IMR-90 (cell line): ENCODE data around the gene DACH1. TPM values are rescaled to one million over a fixed set of nuclear protein-coding genes. Genes with fewer than 3 reads are reported as not detected.

Source experiments
- ATAC-seq: fragments of 200-7000 bp; cut with Tn5 transposase; 2 replicates; pipeline ENCODE4 v1.9.1; 2020; ENCODE audit warnings: low read depth, mild to moderate bottlenecking, moderate library complexity
- BruUV-seq: library from RNA; stranded (reverse); fragments of 400-500 nt; replicated peaks from 2 replicates; lab custom pipeline; 2021; lab: Mats Ljungman, UMichigan
- CTCF ChIA-PET: fragments of 300-600 bp; formaldehyde crosslinking; extraction: SDS; loops from one replicate; lab custom pipeline; 2021; ENCODE audit warnings: antibody characterized with exemption; lab: Yijun Ruan, JAX
- POLR2A ChIA-PET: fragments of 300-600 bp; sonication (Branson Sonifier 250); formaldehyde crosslinking; loops from one replicate; lab custom pipeline; 2022; ENCODE audit warnings: antibody characterized with exemption; ENCODE audit not compliant: unreplicated experiment; lab: Charles Lee
- DNase-seq: peaks from one replicate; pipeline ENCODE4 v3.0.0; 2013
- H2AFZ ChIP-seq: replicated peaks from 2 replicates; pipeline ENCODE3; 2013; ENCODE audit warnings: low read length, mild to moderate bottlenecking; ENCODE audit not compliant: poor library complexity
- H2AK5ac ChIP-seq: 2 replicates; pipeline ENCODE4 v1.6.1; 2013; ENCODE audit warnings: low read depth, low read length, inconsistent platforms
- H2AK9ac ChIP-seq: replicated peaks from 2 replicates; pipeline ENCODE3; 2013; ENCODE audit warnings: mild to moderate bottlenecking, low read depth, low read length, moderate library complexity; ENCODE audit not compliant: poor library complexity
- H2BK120ac ChIP-seq: 2 replicates; pipeline ENCODE4 v1.6.1; 2013; ENCODE audit warnings: low read depth, low read length, inconsistent platforms
- H2BK15ac ChIP-seq: 3 replicates; pipeline ENCODE4 v1.6.1; 2013; ENCODE audit warnings: low read depth, low read length, inconsistent platforms
- H2BK20ac ChIP-seq: 2 replicates; pipeline ENCODE4 v1.6.1; 2013; ENCODE audit warnings: low read depth, mild to moderate bottlenecking, inconsistent platforms, low read length, moderate library complexity
- H2BK5ac ChIP-seq: 2 replicates; pipeline ENCODE4 v1.6.1; 2013; ENCODE audit warnings: mild to moderate bottlenecking, low read depth, low read length, inconsistent platforms; ENCODE audit not compliant: poor library complexity, severe bottlenecking
- H3K14ac ChIP-seq: replicated peaks from 2 replicates; pipeline ENCODE4 v1.6.1; 2013; ENCODE audit warnings: low read depth, low read length, inconsistent platforms
- H3K18ac ChIP-seq: 2 replicates; pipeline ENCODE4 v1.6.1; 2013; ENCODE audit warnings: low read depth, low read length, control low read depth
- H3K23ac ChIP-seq: 2 replicates; pipeline ENCODE4 v1.6.1; 2013; ENCODE audit warnings: low read depth, low read length, inconsistent platforms
- H3K27ac ChIP-seq: 2 replicates; pipeline ENCODE4 v1.5.1; 2013; ENCODE audit warnings: mild to moderate bottlenecking, control low read depth, low read length; ENCODE audit not compliant: insufficient read depth
- H3K27me3 ChIP-seq: 2 replicates; pipeline ENCODE4 v1.6.1; 2013; ENCODE audit warnings: low read length; ENCODE audit not compliant: control insufficient read depth, insufficient read depth
- H3K36me3 ChIP-seq: 2 replicates; pipeline ENCODE4 v1.6.1; 2013; ENCODE audit warnings: low read length, mixed read lengths; ENCODE audit not compliant: control insufficient read depth, insufficient read depth
- H3K4ac ChIP-seq: 2 replicates; pipeline ENCODE4 v1.6.1; 2013; ENCODE audit warnings: low read depth, low read length, inconsistent platforms
- H3K4me1 ChIP-seq: 2 replicates; pipeline ENCODE4 v1.6.1; 2013; ENCODE audit warnings: low read length, mixed read lengths; ENCODE audit not compliant: control insufficient read depth, insufficient read depth
- H3K4me2 ChIP-seq: 2 replicates; pipeline ENCODE4 v1.6.1; 2013; ENCODE audit warnings: low read depth, mild to moderate bottlenecking, control low read depth, low read length, moderate library complexity
- H3K4me3 ChIP-seq: 2 replicates; pipeline ENCODE4 v1.5.1; 2013; ENCODE audit warnings: low read depth, mild to moderate bottlenecking, control low read depth, low read length, moderate library complexity; ENCODE audit not compliant: insufficient read depth
- H3K56ac ChIP-seq: 2 replicates; pipeline ENCODE4 v1.6.1; 2013; ENCODE audit warnings: low read length, inconsistent platforms; ENCODE audit not compliant: insufficient read depth; ENCODE audit errors: extremely low read depth
- H3K79me1 ChIP-seq, 2 experiments: 2 replicates each; pipeline ENCODE4 v1.6.1; 2013; ENCODE audit warnings: low read length in 2 of 2, inconsistent platforms in 1 of 2, low read depth in 1 of 2
- H3K9ac ChIP-seq: 2 replicates; pipeline ENCODE4 v1.6.1; 2013; ENCODE audit warnings: low read depth, low read length, control low read depth
- H3K9me1 ChIP-seq: 2 replicates; pipeline ENCODE4 v1.6.1; 2013; ENCODE audit warnings: low read length, inconsistent platforms; ENCODE audit not compliant: insufficient read depth
- H3K9me3 ChIP-seq: 2 replicates; pipeline ENCODE4 v1.6.1; 2013; ENCODE audit warnings: low read length; ENCODE audit not compliant: control insufficient read depth, insufficient read depth
- H4K20me1 ChIP-seq: 2 replicates; pipeline ENCODE4 v1.6.1; 2013; ENCODE audit warnings: low read length, inconsistent platforms; ENCODE audit not compliant: insufficient read depth
- H4K5ac ChIP-seq: 2 replicates; pipeline ENCODE4 v1.6.1; 2013; ENCODE audit warnings: mild to moderate bottlenecking, low read depth, low read length, control low read depth
- H4K8ac ChIP-seq, 2 experiments: 2 replicates each; pipeline ENCODE4 v1.6.1; 2013; ENCODE audit warnings: low read depth in 2 of 2, low read length in 2 of 2, control low read depth in 1 of 2, inconsistent platforms in 1 of 2
- H4K91ac ChIP-seq: 2 replicates; pipeline ENCODE4 v1.6.1; 2013; ENCODE audit warnings: low read depth, low read length, inconsistent platforms; ENCODE audit not compliant: insufficient read depth
- CHD1 ChIP-seq: IDR thresholded peaks from 2 replicates; pipeline ENCODE4 v1.6.1; 2012; ENCODE audit warnings: low read depth, low read length, improper control_type of control experiment
- CTCF ChIP-seq: conservative IDR thresholded peaks from 2 replicates; pipeline ENCODE4 v1.5.1; 2012; ENCODE audit warnings: mild to moderate bottlenecking, low read depth, low read length, improper control_type of control experiment
- FOS ChIP-seq: fragments of 150-350 bp; IDR thresholded peaks from 2 replicates; pipeline ENCODE4 v1.6.1; 2016; ENCODE audit warnings: low read depth, low read length
- MAZ ChIP-seq: IDR thresholded peaks from 2 replicates; pipeline ENCODE4 v1.6.1; 2012; ENCODE audit warnings: low read depth, mild to moderate bottlenecking, low read length, improper control_type of control experiment, moderate library complexity, borderline replicate concordance
- MXI1 ChIP-seq: IDR thresholded peaks from 2 replicates; pipeline ENCODE4 v1.6.1; 2012; ENCODE audit warnings: low read depth, mild to moderate bottlenecking, low read length, moderate library complexity, borderline replicate concordance
- NFE2L2 ChIP-seq: fragments of 150-350 bp; IDR thresholded peaks from 2 replicates; pipeline ENCODE4 v1.6.1; 2016; ENCODE audit warnings: low read depth, mild to moderate bottlenecking, low read length
- RAD21 ChIP-seq: IDR thresholded peaks from 2 replicates; pipeline ENCODE4 v1.6.1; 2012; ENCODE audit warnings: low read length, improper control_type of control experiment
- RCOR1 ChIP-seq: IDR thresholded peaks from 2 replicates; pipeline ENCODE4 v1.6.1; 2012; ENCODE audit warnings: mild to moderate bottlenecking, low read length, improper control_type of control experiment; ENCODE audit not compliant: insufficient replicate concordance
- SMC3 ChIP-seq: fragments of 150-350 bp; IDR thresholded peaks from 2 replicates; pipeline ENCODE4 v1.6.1; 2016; ENCODE audit warnings: low read depth, mild to moderate bottlenecking, antibody characterized with exemption, low read length, moderate library complexity
- WGBS, 2 experiments: methylation state at CpG; one replicate each; pipeline versions ENCODE4 v1.1.5 to v1.1.7; 2013; ENCODE audit warnings: missing lambda C conversion rate in 2 of 2; ENCODE audit not compliant: insufficient read length in 1 of 2; ENCODE audit errors: extremely low coverage in 2 of 2; 5-methylcytosine and 5-hydroxymethylcytosine counted together
- dilution Hi-C: fragments of 300-500 bp; cut with HindIII; formaldehyde crosslinking; loops from one replicate; pipeline ENCODE4 v1.14.3; 2018; ENCODE audit warnings: low sequenced_read_pairs; ENCODE audit not compliant: unreplicated experiment
- in situ Hi-C: fragments of 300-500 bp; cut with MboI; formaldehyde crosslinking; loops from 3 replicates; pipeline ENCODE4 v1.14.3; 2019; ENCODE audit warnings: low sequenced_read_pairs, inconsistent platforms, mixed read lengths
- intact Hi-C: fragments of 100-400 bp; cut with micrococcal nuclease; formaldehyde crosslinking; loops from 2 replicates; pipeline ENCODE4 v1.10.0; 2022
- polyA plus RNA-seq, 3 experiments: library from polyadenylated mRNA; depleted of rRNA; stranded (reverse); fragments of >200 nt; gene quantifications; 2 replicates each; pipeline ENCODE4 v1.2.3, GENCODE V29; 2012; ENCODE audit warnings: low replicate concordance in 1 of 3
- total RNA-seq: library from RNA; depleted of rRNA; stranded (reverse); fragments of >200 nt; gene quantifications from 2 replicates; pipeline ENCODE4 v1.2.3, GENCODE V29; 2012

The DACH1 gene
- total and polyA plus RNA-seq, 2 of the 4 experiments (the other 2 are of a cell fraction), result not detected

- POLR2A ChIA-PET, result no interaction called here
- Histone ChIP-seq H2AFZ (no peak overlapping the region), H3K23ac (no peak overlapping the region), H2AK9ac (no peak overlapping the region), H3K9ac (no peak overlapping the region), H4K20me1 (no peaks in the 10 kb centered on the region), H3K56ac (no peak overlapping the region), H2BK15ac (no peak overlapping the region), H3K9me1 (no peaks in the 10 kb centered on the region), H2AK5ac (no peak overlapping the region), H4K5ac (no peak overlapping the region), H3K14ac (no peak overlapping the region), H3K36me3 (no peaks in the 10 kb centered on the region), H3K9me3 (no peaks in the 10 kb centered on the region), H3K4ac (no peak overlapping the region), H2BK5ac (no peak overlapping the region), H3K27ac (no peak overlapping the region), H3K18ac (no peak overlapping the region), H3K4me2 (no peak overlapping the region), H3K4me3 (no peak overlapping the region), H2BK20ac (no peak overlapping the region), H3K4me1 (no peaks in the 10 kb centered on the region), H2BK120ac (no peak overlapping the region), H4K91ac (no peak overlapping the region), H3K27me3 (no peaks in the 10 kb centered on the region), H4K8ac (no peak overlapping the region), H3K79me1 (no peaks in the 10 kb centered on the region)
- ATAC-seq (no peak), DNase-seq (no peak)
- no peak for TF ChIP-seq SMC3
- TF ChIP-seq MXI1, result no peak
- TF ChIP-seq CHD1, result no peak
- TF ChIP-seq CTCF, result no peak
- no peak for TF ChIP-seq RAD21
- no peak for TF ChIP-seq NFE2L2
- no peak for TF ChIP-seq RCOR1
- TF ChIP-seq FOS, result no peak
- TF ChIP-seq MAZ, result no peak
- BruUV-seq, result no TSS peak
- dilution Hi-C loops (no loop called here), in situ Hi-C loops (no loop called here), intact Hi-C loops (no loop called here)
- CTCF ChIA-PET, result no interaction called here
- WGBS, 2 experiments, result 100% methylated on average over 1 of the region's 5 CpGs; no CpG with 5 or more reads in 1 of the 2 experiments
Observed at GRCh38 chr13:71583581-71583980, 283.4 kb downstream of the DACH1 start.
